HepG2 (cell line): ENCODE measurements around the gene MYO10. TPM values are rescaled to one million over a fixed set of nuclear protein-coding genes. Genes with fewer than 3 reads are reported as not detected.

Experiments
- BCL6 ChIP-seq: IDR thresholded peaks from 2 replicates; pipeline ENCODE4 v1.6.1; 2016; ENCODE audit warnings: missing genetic modification reagents, missing compliant biosample characterization
- CHD4 ChIP-seq: fragments of 200-600 bp; sonication (generic); IDR thresholded peaks from 2 replicates; pipeline ENCODE4 v1.7.0; 2017; ENCODE audit warnings: mild to moderate bottlenecking, low read length, borderline replicate concordance
- DPF2 ChIP-seq: sonication (generic); formaldehyde crosslinking; IDR thresholded peaks from 2 replicates; pipeline ENCODE4 v1.4.0; 2020; ENCODE audit warnings: mild to moderate bottlenecking, low read depth, missing genetic modification reagents, borderline replicate concordance
- FLYWCH1 ChIP-seq: sonication (generic); formaldehyde crosslinking; IDR thresholded peaks from 2 replicates; pipeline ENCODE4 v1.8.1; 2023; ENCODE audit warnings: mild to moderate bottlenecking, missing genetic modification reagents
- NCOA5 ChIP-seq: sonication (generic); formaldehyde crosslinking; IDR thresholded peaks from 2 replicates; pipeline ENCODE4 v1.4.0; 2020; ENCODE audit warnings: missing genetic modification reagents
- SMARCC2 ChIP-seq: fragments of 450-650 bp; IDR thresholded peaks from 2 replicates; pipeline ENCODE4 v1.6.1; 2017; ENCODE audit warnings: antibody characterized with exemption, mild to moderate bottlenecking
- TAF1 ChIP-seq: sonication (generic); formaldehyde crosslinking; IDR thresholded peaks from 2 replicates; pipeline ENCODE4 v1.4.0; 2020; ENCODE audit warnings: missing genetic modification reagents
- ZBTB3 ChIP-seq: sonication (generic); formaldehyde crosslinking; IDR thresholded peaks from 2 replicates; pipeline ENCODE4 v1.4.0; 2020; ENCODE audit warnings: low read depth, mild to moderate bottlenecking, moderate library complexity, missing genetic modification reagents, borderline replicate concordance
- ZNF562 ChIP-seq: sonication (generic); formaldehyde crosslinking; IDR thresholded peaks from 2 replicates; pipeline ENCODE4 v1.8.0; 2022; ENCODE audit warnings: missing genetic modification reagents, borderline replicate concordance
- ZSCAN9 ChIP-seq: IDR thresholded peaks from 2 replicates; pipeline ENCODE4 v1.6.1; 2016; ENCODE audit warnings: borderline replicate concordance
- polyA plus RNA-seq, 8 experiments: library from polyadenylated mRNA; depleted of rRNA in 3 of 8; stranded (reverse) in 7 of 8; unstranded in 1 of 8; fragments of >200 nt; fragmentation: Illumina TruSeq in 4 of 8; extraction: Trizol in 4 of 8; gene quantifications; 2 replicates each; pipeline versions ENCODE4 v1.2.1 to v1.2.3, GENCODE V29; 2011 to 2016; ENCODE audit warnings: low read depth in 4 of 8, missing spikeins in 1 of 8, mixed read lengths in 1 of 8; ENCODE audit not compliant: insufficient read depth in 1 of 8
- total RNA-seq, 5 experiments: library from RNA; depleted of rRNA; stranded (reverse); fragments of >200 nt; fragmentation: Illumina TruSeq; extraction: Trizol; gene quantifications; 2 replicates each; pipeline ENCODE4 v1.2.3, GENCODE V29; 2016; ENCODE audit warnings: low read depth in 1 of 5
- TF ChIP-seq, protein P1 (sequence below): sonication (generic); formaldehyde crosslinking; IDR thresholded peaks from 2 replicates; pipeline ENCODE4 v1.4.0; 2020; ENCODE audit warnings: missing genetic modification reagents, borderline replicate concordance
- TF ChIP-seq, protein P2 (sequence below): sonication (generic); formaldehyde crosslinking; IDR thresholded peaks from 2 replicates; pipeline ENCODE4; 2020; ENCODE audit warnings: missing genetic modification reagents, mild to moderate bottlenecking, borderline replicate concordance
- TF ChIP-seq, protein P3 (sequence below): sonication (generic); IDR thresholded peaks from 2 replicates; pipeline ENCODE4 v1.6.1; 2016; ENCODE audit warnings: low read depth, borderline replicate concordance
- TF ChIP-seq, protein P4 (sequence below): sonication (generic); formaldehyde crosslinking; IDR thresholded peaks from 2 replicates; pipeline ENCODE4 v1.9.0; 2021; ENCODE audit warnings: missing genetic modification reagents, borderline replicate concordance
- TF ChIP-seq, protein P5 (sequence below): sonication (generic); formaldehyde crosslinking; IDR thresholded peaks from 2 replicates; pipeline ENCODE4 v1.8.1; 2023; ENCODE audit warnings: mild to moderate bottlenecking, moderate library complexity, missing genetic modification reagents

Gene MYO10
- total and polyA plus RNA-seq, 2 of the 13 experiments (the other 11 are each of a cell fraction or from before 2014, with no cell fraction given), result 4.5 to 14.0 TPM

DNA sequence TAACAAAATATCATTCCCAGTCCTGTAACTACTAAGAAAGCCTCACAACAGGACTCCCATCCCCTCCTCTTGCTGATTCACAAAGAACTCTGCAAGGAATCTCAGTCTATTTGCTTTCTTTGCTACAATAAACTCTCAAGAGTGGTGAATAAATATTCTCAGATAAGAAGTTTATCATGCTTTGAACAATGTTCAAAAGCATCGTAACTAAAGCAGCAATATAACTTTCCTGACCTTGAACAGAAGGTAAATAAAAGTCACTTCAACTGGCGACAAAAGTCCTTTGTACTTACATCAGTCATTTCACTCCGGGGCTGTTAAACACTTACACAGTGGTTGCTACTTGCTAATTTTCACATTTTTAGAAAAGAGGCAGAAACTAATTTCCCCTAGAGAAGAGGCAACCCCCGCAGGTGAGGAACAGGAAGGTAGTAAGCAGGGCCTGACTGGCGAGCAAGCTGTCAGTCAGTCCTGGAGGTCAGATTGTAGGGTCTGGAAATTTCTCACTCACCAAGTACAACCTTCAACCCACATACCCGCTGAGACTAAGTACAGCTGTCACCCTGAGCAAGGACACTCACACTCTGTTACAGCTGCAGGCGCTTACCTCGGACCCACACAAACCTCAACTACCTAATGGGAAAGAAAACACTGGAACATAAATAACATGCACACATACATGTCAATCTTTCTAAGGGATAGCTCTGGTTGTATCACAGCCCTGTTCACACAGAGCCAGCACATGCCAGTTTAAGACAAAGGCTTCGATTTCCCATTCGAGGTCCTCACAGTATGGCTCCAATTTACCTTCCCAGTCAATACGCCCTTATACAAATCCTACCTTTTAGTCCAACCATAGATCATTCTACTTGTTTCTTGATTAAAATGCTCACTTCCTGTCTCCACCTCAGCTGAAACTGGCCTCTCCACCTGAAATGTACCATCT, 214.7 kb downstream of the MYO10 start (continued):
- TF ChIP-seq DPF2 (CRISPR knock-in tag) (peak; percentile 34; the same call in 1 of the 2 replicates), CHD4 (no peak), ZBTB3 (CRISPR knock-in tag) (no peak), TAF1 (no peak), SMARCC2 (no peak), ZSCAN9 (no peak; the same call in 1 of the 2 replicates), NCOA5 (CRISPR knock-in tag) (no peak), BCL6 (CRISPR knock-in tag) (peak; percentile 73), ZNF562 (CRISPR knock-in tag) (no peak), FLYWCH1 (CRISPR knock-in tag) (no peak)
- TF ChIP-seq, protein P1, sequence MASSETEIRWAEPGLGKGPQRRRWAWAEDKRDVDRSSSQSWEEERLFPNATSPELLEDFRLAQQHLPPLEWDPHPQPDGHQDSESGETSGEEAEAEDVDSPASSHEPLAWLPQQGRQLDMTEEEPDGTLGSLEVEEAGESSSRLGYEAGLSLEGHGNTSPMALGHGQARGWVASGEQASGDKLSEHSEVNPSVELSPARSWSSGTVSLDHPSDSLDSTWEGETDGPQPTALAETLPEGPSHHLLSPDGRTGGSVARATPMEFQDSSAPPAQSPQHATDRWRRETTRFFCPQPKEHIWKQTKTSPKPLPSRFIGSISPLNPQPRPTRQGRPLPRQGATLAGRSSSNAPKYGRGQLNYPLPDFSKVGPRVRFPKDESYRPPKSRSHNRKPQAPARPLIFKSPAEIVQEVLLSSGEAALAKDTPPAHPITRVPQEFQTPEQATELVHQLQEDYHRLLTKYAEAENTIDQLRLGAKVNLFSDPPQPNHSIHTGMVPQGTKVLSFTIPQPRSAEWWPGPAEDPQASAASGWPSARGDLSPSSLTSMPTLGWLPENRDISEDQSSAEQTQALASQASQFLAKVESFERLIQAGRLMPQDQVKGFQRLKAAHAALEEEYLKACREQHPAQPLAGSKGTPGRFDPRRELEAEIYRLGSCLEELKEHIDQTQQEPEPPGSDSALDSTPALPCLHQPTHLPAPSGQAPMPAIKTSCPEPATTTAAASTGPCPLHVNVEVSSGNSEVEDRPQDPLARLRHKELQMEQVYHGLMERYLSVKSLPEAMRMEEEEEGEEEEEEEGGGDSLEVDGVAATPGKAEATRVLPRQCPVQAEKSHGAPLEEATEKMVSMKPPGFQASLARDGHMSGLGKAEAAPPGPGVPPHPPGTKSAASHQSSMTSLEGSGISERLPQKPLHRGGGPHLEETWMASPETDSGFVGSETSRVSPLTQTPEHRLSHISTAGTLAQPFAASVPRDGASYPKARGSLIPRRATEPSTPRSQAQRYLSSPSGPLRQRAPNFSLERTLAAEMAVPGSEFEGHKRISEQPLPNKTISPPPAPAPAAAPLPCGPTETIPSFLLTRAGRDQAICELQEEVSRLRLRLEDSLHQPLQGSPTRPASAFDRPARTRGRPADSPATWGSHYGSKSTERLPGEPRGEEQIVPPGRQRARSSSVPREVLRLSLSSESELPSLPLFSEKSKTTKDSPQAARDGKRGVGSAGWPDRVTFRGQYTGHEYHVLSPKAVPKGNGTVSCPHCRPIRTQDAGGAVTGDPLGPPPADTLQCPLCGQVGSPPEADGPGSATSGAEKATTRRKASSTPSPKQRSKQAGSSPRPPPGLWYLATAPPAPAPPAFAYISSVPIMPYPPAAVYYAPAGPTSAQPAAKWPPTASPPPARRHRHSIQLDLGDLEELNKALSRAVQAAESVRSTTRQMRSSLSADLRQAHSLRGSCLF (CRISPR knock-in tag), result no peak
- TF ChIP-seq, protein P2, sequence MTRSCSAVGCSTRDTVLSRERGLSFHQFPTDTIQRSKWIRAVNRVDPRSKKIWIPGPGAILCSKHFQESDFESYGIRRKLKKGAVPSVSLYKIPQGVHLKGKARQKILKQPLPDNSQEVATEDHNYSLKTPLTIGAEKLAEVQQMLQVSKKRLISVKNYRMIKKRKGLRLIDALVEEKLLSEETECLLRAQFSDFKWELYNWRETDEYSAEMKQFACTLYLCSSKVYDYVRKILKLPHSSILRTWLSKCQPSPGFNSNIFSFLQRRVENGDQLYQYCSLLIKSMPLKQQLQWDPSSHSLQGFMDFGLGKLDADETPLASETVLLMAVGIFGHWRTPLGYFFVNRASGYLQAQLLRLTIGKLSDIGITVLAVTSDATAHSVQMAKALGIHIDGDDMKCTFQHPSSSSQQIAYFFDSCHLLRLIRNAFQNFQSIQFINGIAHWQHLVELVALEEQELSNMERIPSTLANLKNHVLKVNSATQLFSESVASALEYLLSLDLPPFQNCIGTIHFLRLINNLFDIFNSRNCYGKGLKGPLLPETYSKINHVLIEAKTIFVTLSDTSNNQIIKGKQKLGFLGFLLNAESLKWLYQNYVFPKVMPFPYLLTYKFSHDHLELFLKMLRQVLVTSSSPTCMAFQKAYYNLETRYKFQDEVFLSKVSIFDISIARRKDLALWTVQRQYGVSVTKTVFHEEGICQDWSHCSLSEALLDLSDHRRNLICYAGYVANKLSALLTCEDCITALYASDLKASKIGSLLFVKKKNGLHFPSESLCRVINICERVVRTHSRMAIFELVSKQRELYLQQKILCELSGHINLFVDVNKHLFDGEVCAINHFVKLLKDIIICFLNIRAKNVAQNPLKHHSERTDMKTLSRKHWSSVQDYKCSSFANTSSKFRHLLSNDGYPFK (CRISPR knock-in tag), result no peak
- TF ChIP-seq, protein P3, sequence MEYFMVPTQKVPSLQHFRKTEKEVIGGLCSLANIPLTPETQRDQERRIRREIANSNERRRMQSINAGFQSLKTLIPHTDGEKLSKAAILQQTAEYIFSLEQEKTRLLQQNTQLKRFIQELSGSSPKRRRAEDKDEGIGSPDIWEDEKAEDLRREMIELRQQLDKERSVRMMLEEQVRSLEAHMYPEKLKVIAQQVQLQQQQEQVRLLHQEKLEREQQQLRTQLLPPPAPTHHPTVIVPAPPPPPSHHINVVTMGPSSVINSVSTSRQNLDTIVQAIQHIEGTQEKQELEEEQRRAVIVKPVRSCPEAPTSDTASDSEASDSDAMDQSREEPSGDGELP, result no peak; the same call in 1 of the 2 replicates
- TF ChIP-seq, protein P4, sequence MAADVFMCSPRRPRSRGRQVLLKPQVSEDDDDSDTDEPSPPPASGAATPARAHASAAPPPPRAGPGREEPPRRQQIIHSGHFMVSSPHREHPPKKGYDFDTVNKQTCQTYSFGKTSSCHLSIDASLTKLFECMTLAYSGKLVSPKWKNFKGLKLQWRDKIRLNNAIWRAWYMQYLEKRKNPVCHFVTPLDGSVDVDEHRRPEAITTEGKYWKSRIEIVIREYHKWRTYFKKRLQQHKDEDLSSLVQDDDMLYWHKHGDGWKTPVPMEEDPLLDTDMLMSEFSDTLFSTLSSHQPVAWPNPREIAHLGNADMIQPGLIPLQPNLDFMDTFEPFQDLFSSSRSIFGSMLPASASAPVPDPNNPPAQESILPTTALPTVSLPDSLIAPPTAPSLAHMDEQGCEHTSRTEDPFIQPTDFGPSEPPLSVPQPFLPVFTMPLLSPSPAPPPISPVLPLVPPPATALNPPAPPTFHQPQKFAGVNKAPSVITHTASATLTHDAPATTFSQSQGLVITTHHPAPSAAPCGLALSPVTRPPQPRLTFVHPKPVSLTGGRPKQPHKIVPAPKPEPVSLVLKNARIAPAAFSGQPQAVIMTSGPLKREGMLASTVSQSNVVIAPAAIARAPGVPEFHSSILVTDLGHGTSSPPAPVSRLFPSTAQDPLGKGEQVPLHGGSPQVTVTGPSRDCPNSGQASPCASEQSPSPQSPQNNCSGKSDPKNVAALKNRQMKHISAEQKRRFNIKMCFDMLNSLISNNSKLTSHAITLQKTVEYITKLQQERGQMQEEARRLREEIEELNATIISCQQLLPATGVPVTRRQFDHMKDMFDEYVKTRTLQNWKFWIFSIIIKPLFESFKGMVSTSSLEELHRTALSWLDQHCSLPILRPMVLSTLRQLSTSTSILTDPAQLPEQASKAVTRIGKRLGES (CRISPR knock-in tag), result no peak
- TF ChIP-seq, protein P5, sequence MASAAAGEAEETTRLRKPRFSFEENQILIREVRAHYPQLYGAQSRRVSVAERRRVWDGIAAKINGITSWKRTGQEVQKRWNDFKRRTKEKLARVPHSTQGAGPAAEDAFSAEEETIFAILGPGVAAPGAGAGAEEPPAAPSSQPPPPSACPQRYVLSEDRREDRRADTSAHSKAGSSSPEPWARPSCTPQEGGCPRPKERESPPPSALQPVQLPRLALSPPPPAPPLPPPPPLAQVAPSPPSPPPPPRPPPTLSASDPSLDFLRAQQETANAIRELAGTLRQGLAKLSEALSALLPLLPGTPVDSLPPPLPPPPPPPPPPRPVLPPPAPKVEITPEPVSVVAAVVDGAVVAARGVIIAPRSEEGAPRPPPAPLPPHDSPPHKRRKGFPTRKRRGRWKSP (CRISPR knock-in tag), result no peak
